Fibroblast of lung (primary cell): ENCODE results near the gene BTNL3.

Experiments
- EZH2 ChIP-seq: IDR thresholded peaks from 2 replicates; pipeline ENCODE4 v1.5.1; 2012; ENCODE audit warnings: low read length, control low read depth, mild to moderate bottlenecking; ENCODE audit errors: missing control alignments
- TF ChIP-seq, protein P1 (sequence below), 2 donors: IDR thresholded peaks in 1 of 2; conservative IDR thresholded peaks in 1 of 2; 1 replicate in 1 of 2; 2 replicates in 1 of 2; pipeline ENCODE4 v1.5.1; 2011 to 2012; ENCODE audit warnings: low read length in 2 of 2, control low read depth in 1 of 2, inconsistent platforms in 1 of 2, low read depth in 1 of 2, mild to moderate bottlenecking in 1 of 2

DNA sequence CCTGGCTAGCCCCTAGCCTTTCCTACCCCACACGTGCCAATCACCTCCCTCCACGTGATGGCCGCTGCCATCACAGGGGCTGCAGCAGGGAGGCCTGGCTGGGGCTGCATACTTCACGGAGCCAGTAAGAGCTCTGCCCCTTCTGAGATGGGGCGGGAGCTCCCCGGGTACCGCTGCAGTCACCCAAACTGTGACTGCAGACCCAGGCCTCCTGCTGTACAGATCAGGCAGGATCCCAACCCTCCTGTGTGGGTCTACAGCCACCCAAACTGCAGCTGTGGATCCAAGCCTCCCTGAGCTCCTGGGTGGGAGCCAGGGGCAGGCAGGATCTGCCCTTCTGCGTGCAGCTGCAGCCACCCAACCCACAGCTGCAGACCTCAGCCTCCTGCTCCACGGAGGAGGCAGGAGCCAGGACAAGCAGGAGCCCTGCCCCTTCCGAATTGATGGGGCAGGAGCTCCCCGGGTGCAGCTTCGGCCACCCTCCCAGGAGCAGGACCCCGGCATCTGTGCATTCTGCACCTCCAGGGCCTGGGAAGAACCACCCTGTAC, 48.2 kb downstream of the BTNL3 start:
- TF ChIP-seq, protein P1, sequence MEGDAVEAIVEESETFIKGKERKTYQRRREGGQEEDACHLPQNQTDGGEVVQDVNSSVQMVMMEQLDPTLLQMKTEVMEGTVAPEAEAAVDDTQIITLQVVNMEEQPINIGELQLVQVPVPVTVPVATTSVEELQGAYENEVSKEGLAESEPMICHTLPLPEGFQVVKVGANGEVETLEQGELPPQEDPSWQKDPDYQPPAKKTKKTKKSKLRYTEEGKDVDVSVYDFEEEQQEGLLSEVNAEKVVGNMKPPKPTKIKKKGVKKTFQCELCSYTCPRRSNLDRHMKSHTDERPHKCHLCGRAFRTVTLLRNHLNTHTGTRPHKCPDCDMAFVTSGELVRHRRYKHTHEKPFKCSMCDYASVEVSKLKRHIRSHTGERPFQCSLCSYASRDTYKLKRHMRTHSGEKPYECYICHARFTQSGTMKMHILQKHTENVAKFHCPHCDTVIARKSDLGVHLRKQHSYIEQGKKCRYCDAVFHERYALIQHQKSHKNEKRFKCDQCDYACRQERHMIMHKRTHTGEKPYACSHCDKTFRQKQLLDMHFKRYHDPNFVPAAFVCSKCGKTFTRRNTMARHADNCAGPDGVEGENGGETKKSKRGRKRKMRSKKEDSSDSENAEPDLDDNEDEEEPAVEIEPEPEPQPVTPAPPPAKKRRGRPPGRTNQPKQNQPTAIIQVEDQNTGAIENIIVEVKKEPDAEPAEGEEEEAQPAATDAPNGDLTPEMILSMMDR (conservative IDR thresholded peaks at IDR 0.05 in 1 of 2, IDR thresholded peaks at IDR 0.05 in 1 of 2; ENCODE audit: low read depth in 1 of 2, low read length in 2 of 2) = no peak
- no peak for TF ChIP-seq EZH2
